NOMO-1 treated with DMSO at 0.1 percent for 48 hours (cell line): ENCODE results near the gene PDZD2.
"Not testable (repeated sequence)": the region's sequence is repeated elsewhere in the genome, so short reads cannot be mapped to it uniquely, and the experiment has no call there.

Source experiments
- DNase-seq: peaks from one replicate; lab custom pipeline; 2025; ENCODE audit not compliant: unreplicated experiment; lab: John Stamatoyannopoulos, UW

Gene PDZD2

DNA sequence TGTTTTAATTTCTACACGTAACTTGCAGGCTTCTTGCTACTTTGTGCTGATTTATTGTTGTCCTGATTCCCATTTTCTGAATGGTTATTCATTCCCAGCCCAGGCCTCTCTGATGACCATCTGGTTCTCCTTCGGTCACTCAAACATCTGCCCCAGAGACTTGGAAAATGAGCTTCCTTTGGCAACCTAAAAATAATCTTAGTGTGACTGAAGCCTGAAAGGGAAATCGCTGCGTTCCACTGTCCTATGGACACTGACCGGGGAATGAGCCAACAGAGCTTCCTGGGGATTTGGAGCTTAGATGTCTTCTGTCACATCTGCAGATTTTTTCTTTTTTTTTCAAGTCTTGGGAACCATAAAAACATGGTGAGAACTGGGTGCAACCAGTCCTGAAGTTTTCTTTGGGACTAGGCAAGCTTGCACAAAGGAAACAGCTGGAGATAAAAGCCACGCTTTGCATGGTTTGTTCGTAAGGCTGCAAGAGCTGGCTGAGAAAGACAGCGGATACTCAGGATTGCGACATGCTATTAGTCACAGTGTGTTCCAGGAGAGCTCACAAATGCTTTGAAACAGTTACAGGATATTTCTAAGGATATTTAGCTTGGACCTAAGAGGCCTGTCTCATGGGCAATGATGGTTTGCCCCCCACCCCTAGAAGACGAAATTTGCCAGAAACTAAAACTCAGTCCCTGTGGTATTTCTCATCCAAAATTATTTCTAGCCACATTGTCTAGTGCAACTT is 389.0 kb downstream of the PDZD2 start:
- peak; percentile 98 for DNase-seq

DNA sequence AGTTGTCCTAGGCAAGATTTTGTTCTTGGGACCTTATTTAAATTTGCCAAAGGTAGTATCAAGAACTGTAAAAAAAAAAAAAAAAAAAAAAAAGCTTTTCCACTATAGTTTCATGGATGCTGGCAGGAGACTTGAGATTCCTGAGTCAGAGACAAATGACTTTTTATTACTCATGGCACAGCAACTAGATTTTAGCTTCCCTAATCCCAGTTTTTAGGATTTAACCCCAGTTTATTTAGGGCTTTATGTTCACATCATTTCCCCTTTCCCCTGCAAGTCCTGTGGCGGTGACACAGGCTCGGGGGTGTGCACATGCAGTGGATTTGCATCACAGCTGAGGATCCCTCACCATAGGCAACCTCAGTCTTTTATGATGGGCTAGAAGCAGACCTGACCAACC is 390.3 kb downstream of the PDZD2 start:
- peak; percentile 40 for DNase-seq

DNA sequence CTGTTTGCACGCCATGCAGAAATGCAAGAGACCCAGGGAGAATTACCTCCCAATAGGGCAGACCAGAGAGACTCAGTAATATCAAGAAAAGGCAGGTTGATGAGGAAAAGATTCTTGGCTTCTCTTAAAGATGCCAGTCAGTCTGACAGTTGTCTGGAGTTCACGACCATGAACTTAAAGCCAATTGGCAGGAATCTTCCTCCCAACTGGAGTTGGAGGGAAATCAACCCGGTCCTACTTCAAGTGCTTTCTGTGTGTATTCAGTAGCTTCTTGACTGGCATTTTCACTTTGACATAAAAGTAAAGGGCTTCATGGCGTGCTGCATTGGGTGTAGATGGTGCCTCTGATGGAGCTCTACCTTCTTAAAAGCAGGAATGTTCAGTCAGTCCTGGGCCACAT is 390.9 kb downstream of the PDZD2 start:
- DNase-seq: no peak

DNA sequence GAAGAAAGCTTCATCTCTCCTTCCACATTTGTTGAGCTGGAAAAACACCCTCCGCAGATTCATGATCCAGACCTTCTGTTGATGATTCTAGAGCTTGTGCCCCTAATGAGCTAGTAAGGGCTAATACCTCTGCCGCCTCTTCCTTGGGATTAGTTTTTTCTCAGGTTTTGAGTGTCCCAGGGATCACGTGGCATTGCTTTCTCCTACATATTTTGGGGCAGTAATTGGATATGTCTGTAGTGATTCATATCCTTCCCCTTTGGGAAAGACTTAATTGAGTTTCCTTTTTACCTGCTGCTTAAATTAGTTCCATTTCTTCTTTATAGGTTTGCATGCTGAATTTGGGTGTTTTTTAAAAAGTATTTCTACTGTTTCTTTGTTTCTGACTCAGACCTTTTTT is 391.3 kb downstream of the PDZD2 start:
- no peak for DNase-seq

DNA sequence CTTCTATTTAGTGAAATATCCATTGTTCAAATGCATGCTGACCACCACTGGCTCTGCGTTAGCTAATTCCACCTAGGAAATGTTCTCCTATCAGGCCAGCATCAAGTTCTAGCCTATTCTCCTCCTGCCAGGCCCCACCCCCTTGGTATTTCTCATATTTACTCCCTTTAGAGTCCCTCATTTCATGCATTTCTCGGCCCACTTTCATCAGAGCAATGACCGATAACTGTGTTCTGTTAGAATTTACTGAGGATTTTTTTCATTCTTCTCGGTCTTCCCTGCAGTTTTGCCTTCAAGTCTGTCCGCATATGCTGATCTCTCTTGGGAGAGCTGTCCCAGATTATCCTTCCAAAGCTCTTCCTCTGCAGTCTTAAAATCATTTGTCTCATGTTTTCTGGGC is 391.8 kb downstream of the PDZD2 start:
- DNase-seq: no peak

DNA sequence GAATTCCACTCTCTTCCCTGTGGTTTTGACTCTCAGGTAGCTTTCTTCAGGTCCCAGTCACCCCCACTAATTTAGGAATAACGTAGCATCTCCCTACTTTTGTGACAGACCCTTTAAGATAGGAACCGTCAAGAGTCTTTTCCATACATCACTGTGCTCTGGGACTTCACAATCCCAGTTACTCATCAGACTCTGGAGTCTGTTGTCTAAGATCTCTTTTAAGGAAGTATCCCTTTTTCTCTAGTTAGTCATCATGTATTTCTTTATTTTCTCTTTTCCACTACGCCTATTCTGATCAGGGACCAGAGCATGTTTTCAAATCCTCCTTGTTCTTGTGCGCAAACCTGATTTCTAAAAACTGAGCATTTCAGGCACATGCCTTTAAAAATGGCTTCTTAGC is 392.2 kb downstream of the PDZD2 start:
- DNase-seq: peak; percentile 37

DNA sequence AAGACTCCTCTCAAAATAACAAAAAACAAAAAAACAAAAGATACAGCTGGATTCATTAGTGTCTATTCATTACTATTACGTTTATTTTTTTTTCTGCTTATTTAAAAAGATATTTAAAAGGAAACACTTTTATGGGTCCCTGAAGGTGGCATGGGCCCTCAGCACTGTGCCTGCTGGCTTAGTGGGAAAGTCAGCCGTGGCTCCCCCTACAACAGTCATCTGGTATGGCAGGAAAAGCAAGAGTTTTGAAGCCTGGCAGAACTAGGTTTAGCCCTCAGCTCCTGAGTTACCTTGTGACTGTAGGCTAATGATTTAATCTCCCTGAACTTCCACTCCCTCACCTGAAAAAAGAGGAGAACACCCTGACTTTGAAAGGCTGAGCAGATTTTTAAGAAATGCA is 399.6 kb downstream of the PDZD2 start:
- no peak for DNase-seq

DNA sequence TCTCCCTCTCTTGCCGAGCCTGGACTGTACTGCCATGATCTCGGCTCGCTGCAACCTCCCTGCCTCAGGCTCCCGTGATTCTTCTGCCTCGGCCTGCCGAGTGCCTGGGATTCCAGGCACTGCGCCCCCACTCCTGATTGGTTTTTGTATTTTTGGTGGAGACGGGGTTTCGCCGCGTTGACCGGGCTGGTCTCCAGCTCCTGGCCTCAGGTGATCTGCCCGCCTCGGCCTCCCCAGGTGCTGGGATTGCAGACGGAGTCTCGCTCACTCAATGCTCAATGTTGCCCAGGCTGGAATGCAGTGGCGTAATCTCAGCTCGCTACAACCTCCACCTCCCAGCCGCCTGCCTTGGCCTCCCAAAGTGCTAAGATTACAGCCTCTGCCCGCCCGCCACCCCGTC is 400.2 kb downstream of the PDZD2 start:
- DNase-seq: not testable (repeated sequence)

DNA sequence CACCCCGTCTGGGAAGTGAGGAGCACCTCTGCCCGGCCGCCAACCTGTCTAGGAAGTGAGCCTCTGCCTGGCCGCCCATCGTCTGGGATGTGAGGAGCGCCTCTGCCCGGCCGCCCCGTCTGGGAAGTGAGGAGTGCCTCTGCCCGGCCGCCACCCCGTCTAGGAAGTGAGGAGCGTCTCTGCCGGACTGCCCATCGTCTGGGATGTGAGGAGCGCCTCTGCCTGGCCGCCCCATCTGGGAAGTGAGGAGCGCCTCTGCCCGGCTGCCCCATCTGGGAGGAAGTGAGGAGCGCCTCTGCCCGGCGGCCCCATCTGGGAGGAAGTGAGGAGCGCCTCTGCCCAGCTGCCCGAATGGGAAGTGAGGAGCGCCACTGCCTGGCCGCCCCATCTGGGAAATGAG is 400.7 kb downstream of the PDZD2 start:
- DNase-seq: not testable (repeated sequence)

DNA sequence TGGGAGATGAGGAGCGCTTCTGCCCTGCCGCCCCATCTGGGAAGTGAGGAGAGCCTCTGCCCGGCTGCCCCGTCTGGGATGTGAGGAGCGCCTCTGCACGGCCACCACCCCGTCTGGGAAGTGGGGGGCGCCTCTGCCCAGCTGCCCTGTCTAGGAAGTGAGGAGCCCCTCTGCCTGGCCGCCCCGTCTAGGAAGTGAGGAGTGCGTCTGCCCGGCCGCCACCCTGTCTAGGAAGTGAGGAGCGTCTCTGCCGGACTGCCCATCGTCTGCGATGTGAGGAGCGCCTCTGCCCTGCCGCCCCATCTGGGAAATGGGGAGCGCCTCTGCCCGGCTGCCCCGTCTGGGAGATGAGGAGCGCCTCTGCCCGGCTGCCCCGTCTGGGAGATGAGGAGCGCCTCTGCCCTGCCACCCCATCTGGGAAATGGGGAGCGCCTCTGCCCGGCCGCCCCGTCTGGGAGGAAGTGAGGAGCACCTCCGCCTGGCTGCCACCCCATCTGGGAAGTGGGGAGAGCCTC is 401.3 kb downstream of the PDZD2 start:
- not testable (repeated sequence) for DNase-seq

DNA sequence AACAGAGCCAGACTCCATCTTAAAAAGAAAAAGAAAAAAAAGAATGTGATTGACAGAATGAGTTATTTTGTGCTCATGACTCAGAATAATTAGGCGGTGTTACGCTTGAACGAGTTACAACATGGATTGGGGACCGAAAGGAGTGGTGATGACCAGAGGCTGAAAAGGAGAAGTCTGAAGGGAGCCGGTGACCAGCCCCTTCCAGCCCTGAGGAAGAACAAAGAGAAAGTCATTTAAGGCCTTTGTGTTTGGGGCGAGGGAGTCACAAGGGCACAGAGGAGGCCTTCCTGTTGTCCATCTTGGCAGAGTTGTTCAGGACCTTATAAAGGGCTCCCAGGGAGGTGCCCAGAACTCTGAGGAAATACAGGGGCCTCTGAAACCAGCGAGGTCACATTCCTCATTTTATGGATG is 403.6 kb downstream of the PDZD2 start:
- peak; percentile 100 for DNase-seq

DNA sequence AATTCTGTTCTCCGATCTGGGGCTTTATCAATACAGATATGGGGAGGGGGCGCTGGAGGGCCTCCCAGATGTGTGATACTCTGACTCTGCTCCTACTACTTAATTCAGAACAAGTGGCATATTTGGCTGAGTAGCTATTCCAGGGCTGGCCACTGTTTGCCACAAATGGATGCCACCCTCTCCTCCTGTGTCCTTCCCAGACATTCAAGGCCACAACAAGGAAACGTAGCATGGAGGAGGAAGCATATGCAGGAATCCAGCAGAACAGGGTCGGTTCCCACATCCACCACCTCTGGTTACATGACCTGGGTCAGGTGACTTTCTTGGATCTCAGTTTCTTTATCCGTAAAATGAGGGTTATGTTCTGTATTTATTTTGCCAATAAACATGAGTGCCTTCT is 404.2 kb downstream of the PDZD2 start:
- no peak for DNase-seq

DNA sequence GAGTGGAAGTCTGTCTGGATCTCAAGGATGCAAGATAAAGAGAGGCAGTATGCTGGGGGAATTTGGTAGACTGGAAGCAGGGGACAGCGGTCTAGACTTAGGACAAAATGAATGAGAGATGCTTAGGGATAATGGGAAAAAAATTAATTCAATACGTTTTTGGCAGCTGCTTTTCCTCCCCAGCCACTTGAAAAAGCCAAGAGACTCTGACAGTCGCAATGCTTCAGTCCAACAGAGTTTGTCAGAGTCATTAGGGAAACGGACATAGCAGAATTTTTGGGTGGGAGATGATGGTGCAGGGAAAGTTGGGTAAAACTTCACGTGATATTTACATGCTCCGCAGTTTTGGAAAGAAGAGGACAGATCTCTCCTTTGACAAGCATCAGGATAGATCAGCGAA is 405.5 kb downstream of the PDZD2 start:
- DNase-seq: no peak

DNA sequence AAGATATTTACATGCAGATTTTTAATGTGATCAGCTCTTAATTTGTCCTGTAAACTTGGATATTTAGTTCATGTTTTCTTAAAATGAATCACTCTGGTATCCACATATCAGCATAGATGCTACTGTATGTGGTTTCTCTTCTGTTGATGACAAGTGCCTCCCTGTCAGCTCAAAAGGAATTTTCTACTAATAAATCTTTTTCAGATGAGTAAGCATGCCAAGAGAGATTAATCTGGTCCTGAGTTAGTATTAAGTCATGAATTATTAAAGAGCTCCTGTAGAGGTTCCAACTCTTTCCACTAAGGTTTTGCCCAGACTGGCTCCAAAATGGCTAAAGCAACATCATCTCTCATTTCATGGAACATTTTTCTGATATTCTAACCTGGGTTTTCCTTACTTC is 406.0 kb downstream of the PDZD2 start:
- DNase-seq: no peak

DNA sequence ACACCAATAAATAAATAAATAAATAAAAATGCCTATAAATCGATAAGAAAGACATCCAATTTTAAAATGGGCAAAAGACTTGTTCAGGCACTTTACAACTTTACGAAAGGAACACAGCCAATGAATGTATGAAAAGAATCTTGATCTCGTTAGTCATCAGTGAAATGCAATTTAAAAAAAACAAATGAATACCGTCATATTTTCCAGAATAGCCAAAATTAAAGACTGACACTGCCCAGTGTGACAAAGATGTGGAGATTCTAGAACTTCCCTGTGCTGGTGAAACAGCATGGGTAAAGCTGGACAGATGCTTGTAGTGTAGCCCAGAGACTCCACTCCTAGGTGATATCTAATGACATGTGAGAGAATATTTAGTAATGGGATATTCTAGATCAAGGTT is 408.1 kb downstream of the PDZD2 start:
- no peak for DNase-seq

DNA sequence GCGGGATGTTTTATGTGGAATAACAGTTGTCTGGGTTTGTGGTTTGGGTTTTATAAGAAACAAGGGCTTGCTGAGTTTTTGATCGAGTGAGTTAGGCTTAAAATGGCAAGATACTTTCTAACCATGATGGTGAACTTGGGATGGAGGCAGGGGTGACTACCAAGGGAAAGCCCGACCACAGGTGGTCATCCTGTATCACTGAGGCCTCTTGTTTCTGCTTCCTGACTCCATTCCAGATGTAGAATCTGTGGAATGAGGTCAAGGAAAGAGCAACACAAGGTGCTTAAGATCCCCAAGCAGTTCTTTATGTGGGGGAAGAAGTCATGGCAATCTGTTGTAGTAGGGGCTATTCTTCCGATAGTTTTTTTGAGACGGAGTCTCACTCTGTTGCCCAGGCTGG is 412.9 kb downstream of the PDZD2 start:
- DNase-seq: no peak

DNA sequence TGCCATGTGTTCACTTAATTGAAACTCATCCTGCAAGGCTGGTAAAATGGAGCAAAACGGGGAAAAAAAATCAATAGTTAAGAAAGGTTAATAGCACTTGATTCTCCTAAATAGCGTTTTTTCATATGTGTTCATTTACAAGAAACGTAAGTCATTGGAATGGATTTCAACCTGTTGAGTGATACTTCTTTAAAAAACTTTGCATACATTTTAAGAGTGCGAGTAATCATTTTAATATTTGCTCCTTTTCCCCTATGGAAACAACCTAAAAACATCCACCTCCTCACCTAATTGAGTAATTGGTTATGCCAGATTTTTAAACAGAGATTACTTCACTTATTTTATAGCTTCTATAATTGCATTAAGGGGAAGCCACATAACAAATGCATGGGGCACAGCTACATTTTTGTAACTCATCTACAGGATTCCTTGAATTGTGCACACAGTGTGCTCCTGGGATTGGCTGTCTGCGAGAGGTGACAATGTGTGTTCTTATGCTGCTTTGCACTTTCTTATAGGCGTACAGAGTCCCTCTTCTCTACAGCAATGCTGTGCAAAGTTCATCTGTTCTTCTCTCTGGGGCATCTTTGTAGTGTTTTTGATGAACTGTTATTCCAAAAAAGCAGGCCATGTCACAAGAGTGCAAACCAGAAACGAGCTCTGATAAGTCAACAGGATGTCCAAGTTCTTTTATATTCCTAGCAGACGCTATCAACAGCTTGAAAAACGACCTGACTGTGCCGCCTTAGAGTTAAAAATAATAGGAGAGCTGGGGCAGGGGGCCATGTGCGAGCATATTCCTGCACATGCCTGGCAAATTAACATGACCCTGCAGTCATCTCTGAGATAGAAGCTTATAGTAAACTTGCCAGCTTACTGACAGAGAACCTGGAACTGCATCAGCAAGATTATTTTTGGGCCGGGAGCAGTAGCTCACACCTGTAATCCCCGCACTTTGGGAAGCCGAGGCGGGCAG is 417.2 kb downstream of the PDZD2 start:
- no peak for DNase-seq

DNA sequence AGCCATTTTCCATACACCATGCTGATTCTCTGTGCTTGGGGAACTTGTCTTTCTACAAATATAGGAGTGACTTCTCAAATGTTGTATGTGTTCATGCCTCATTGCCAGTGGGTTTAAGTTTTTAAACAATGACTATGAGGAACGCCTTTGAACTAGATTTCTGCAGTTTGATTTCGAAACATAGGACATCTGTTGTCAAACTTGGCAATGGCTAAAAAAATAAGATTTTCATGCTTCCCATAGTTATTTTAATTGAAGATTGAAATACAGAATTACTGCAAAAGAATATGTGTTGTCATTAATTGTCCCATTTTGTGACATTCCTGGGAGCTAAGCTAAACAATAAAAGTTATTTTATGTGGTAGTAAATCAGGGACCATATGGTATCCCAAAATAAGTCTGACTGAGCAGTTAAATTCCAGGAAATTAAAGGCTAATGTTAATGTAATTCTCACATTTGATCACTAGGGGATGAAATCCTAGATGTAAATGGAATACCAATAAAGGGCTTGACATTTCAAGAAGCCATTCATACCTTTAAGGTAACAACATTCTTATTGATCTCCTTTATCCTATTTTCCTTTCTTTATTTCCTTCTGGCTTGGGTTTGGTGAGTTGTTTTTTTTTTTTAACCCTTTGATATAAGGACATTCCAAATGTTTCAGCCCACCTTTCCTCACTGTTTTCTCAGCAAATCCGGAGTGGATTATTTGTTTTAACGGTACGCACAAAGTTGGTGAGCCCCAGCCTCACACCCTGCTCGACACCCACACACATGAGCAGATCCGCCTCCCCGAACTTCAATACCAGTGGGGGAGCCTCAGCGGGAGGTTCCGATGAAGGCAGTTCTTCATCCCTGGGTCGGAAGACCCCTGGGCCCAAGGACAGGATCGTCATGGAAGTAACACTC is 418.5 kb downstream of the PDZD2 start:
- no peak for DNase-seq

DNA sequence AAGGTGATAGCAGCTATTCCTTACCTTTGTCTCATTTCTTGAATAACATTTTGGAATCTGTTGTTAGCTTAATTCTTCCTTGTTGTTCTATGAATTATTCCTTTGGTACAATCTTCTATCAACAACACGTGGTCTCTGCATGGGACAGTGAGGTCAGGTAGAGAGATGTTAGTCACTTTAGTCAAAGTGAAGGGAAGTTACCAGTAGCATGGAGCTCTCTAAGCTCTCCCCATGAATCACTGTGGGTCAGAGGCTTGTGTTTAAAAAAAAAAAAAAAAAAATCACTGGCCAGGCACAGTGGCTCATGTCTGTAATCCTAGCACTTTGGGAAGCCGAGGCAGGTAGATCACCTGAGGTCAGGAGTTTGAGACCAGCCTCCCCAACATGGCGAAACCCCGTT is 419.2 kb downstream of the PDZD2 start:
- DNase-seq: no peak

DNA sequence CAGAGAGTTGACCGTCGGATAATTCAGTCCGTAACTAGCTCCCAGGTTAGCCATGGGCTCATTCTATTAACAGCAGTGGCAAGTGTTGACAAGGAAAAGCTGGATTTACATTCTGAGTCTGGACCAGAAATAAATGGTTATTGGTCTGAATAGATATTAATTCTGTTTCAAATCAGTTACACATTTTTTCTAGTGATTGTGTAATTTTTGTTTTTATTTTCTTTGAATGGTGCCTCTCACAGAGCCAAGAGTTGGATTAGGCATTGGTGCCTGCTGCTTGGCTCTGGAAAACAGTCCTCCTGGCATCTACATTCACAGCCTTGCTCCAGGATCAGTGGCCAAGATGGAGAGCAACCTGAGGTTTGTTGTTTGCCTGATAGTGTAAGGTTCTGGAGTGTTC is 420.1 kb downstream of the PDZD2 start:
- DNase-seq: no peak
